GM19438 (cell line): Measurements from ENCODE around the gene STS.
A peak's percentile ranks its signal among the peaks of the same experiment; 100 is the strongest.

Experiments used
- ATAC-seq: cut with Tn5 transposase; IDR thresholded peaks from one replicate; pipeline ENCODE4 v1.9.1; 2021; ENCODE audit warnings: low read depth; ENCODE audit not compliant: unreplicated experiment

Gene STS

DNA sequence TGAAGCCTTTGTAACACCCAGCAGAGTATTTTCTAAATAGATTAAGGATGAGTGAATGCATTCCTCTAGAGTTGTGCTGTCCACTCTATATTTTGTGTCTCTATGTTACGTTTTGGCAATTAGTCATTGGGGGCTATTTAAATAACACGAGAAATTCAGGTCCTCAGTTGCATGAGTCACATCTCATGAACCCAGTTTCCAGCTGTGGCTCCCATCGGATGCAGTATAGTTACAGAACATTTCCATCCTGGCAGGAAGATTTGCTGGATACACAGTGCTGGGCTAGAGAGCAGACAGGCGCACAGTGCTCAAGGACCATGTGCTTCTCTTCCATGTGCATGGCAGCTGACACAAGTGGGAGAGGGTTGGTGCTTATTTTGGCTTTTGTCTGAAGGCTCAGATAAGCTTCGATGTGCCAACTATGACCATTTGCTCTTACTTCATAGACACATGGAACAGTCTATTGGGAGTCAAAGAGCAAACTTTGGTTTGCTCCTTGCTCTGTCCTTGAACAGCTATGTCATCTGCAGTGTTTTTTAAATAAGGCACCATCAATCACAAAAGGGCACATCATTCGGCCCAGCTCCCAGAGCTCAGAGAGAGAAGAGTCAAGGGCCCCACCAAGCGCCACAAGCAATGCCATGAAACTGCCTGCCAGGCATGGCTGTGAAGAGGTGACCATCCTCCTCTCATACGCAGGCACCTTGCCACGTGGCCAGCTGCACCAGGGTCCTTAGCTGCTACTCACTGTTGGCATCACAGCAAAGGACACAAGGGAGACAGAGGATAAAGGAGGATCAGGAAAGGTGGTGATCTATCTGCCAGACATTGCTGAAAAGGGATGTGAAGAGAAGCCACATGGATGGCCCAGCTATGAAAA is 8.1 kb upstream of the STS start:
- ATAC-seq, result no peak

DNA sequence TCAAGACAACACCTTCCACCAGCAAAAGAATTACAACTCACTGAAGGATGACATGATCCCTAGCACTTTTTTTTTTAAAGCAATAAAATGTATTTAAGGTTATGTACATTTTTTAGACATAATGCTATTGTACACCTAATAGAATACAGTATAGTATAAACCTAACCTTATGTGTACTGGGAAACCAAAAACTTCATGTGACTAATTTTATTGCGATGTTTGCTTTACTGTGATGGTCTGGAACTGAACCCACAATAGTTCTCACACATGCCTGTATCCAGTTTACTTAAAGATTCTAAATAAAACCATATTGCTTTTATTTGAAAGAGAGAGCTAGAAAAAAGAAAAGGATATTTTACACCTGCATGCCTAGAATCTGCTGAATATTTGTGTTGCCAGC is 4.4 kb upstream of the STS start:
- no peak for ATAC-seq

DNA sequence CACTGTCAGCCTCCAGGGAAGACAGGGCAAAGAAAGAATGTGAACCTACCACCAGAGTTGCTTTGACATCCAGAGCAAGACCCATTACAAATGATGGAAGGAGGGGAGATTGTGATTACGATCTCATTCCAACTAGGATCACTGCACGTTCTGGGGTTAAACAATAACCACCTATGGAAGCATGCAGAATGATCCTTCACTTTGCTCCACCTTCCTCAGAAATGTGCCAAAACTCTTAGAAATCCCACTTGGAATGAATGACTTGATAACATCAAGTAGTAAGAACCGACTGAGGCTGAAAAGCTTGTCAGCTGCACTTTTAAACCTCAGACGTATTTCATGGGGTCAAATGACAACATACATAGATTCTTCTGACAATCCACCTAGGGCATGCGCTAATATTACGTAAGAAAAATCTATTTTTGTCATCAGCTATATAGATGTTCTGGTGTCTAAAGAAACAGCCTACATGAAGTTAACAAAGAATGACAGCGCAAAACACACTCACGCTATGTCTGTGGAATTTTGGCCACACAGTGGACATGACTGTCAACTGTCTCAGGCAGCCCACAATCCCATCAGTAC is 3.5 kb upstream of the STS start:
- ATAC-seq, result no peak

DNA sequence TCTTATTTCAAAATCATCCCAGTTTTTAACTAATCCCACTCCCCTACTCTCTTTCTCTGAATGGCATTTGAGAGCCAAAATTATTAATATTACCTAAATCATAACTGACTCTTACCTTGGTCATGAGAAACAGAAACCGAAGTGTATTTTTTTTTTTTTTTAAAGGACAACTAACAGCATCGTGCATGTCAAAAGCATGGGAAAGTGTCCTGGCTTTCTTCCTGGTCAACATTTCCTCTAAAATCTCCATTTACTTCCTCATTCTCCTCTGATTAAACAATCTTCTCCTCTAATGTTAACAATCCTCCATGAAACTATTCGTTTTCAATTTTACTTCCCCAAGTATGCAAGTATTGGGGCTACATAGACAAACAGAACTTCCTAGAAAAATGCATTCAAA is 2.1 kb upstream of the STS start:
- ATAC-seq, result no peak

DNA sequence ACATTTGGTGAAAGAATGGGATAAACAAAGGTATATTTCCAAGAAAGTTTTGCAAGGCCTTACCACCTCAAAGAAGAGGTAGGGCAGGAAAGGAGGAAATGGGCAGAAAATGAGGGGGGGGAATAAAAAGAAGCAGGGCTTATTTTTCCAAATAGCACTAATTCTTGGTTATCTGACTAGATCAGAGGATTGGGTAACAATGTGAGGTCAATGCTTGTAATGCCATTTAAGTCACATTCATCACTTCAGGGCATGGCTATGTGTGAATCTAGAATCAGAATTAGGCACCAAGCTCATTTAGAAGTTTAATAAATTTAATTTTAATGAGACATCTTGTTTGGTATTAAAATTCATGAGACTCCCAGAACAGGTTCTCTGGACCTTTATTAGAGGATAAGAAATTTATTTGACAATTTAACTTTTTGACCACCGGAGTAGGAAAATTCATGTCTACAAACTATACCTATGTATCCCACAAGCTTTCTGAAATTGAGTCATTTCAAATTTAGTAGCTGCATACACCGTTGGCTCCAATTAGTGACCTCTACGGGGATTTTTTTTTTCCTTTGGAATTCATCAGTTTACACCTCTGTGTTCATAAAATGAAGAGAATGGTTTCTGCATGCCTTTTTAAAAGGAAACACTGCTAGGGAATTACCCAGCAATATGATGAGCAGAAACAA is 1.4 kb upstream of the STS start:
- ATAC-seq, result no peak

- peak; percentile 21 for ATAC-seq
These were observed 654 bp upstream of the STS start for GRCh38 chrX:7146703-7147412.

- ATAC-seq, result peak; percentile 63
These were observed 704 bp downstream of the STS start, which contains the start of gene PUDP for GRCh38 chrX:7147978-7148854. TSS of gene PUDP (minus strand) at chrX:7148153. CDS start at chrX:7148113, 40 bp downstream.

DNA sequence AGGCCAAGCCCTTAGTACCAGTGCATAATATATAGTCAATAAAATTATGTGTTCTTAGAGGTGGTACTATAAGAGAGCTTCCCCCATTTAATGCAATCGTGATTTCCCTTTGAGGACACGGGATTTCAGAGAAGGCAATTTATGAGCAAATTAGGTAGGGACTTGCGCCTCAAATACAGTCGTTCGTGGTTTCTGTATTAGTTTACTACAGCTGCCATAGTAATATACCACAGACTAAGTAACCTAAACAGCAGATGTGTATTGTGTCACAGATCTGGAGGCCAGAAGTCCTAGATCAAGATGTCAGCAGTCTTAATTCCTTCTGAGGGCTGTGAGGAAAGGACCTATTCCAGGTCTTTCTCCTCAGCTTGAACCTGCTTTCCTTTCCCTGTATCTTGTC is 1.9 kb downstream of the STS start:
- ATAC-seq, result no peak

- ATAC-seq, result no peak
These were observed 5.7 kb downstream of the STS start for GRCh38 chrX:7153231-7153630.

GRCh38 chrX:7154041-7154597 is 6.6 kb downstream of the STS start:
- ATAC-seq, result no peak

- no peak for ATAC-seq
These were observed 7.7 kb downstream of the STS start for GRCh38 chrX:7155163-7155562.

DNA sequence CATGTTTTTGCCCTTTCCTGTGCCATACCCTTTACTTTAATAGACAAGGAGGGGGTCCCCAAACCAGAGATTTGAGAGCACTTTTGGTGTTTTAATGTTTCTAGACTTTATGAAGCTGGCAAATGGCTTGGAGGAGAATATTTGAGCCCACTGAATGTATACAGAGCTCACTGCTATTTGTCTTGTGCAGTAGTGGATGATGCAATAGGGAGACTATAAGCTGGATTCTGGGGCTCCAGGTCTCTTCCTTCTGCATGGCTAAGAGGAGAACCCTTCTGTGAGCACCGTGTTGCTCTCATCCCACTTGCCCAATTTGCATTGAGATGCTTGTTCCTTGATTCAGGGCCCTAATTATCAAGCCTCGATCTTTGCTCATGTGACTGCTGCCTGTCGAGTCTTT is 9.4 kb downstream of the STS start:
- ATAC-seq, result no peak

GRCh38 chrX:7158468-7158990 is 11.0 kb downstream of the STS start:
- ATAC-seq, result no peak

DNA sequence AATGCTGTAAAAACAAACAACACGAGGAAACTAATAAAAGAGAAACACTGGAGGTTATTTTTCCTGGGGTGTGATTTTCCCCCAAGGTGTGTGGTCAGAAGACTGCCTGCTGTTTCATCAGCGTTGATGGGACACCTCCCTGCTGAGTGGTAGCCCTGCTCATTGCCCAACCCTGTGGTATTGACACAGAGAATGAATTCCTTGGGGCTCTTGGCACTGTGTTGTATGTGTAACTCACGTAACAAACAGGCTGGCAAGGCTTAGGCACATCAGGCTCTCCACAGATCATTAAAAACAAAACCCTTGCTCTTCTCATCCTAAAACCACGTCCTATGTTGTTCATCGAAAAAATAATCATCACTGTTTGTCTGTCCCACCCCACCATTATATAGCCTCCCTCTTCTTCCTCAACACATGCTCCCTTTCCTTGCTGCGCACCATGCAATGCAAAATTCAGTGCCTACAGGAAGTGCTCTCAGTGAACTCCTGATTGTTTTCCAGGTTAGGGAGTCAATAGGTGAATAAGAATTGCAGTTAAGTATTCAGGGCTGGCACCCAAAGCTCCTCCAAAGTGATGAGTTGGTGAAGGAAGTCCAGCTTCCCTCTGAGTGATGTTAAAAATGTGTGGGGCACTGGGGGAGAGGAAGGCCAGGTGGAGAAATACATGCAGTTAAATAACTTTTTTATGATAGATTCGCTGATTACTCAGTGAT is 11.8 kb downstream of the STS start:
- ATAC-seq, result no peak

- ATAC-seq, result no peak
These were observed 15.7 kb downstream of the STS start for GRCh38 chrX:7163146-7163677.

GRCh38 chrX:7164174-7164573 is 16.7 kb downstream of the STS start:
- no peak for ATAC-seq

- ATAC-seq, result no peak
These were observed 20.9 kb downstream of the STS start for GRCh38 chrX:7168371-7168770.

DNA sequence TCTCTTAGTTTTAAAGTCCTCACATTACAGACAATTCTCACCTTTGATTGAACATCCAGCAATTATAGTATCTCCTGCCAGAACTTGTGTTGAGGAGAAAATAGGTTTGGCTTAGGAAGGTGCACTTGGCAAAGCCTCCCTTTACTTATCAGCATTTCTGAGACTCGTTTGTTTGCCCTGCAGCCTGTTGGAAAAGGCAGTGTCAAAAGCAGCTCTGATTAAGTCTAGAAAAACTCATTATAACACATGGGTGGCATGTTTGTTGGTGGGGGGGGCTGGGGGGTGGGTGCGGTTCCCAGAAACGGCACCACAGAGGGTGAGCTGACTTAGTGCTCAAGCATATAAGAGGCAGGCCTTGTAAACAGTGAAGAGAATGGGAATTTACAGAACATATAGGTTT is 22.1 kb downstream of the STS start:
- ATAC-seq, result no peak

GRCh38 chrX:7170898-7171297 is 23.4 kb downstream of the STS start:
- ATAC-seq, result no peak
